Uterus (tissue), 4 donors: ENCODE measurements around the gene ZEB1. TPM values are rescaled to one million over a fixed set of nuclear protein-coding genes. Genes with fewer than 3 reads are reported as not detected.

Experiments
- DNase-seq, 2 donors: peaks; one replicate each; pipeline ENCODE4 v3.0.0-alpha.2; 2019 to 2020
- H3K27ac ChIP-seq, 2 donors: fragments of 200-600 bp; sonication (generic); 1 replicate in 1 of 2; 2 replicates in 1 of 2; pipeline ENCODE4 v1.5.1; 2016 to 2018
- H3K27me3 ChIP-seq, 2 donors: fragments of 200-600 bp; sonication (generic); one replicate each; pipeline ENCODE4 v1.5.1; 2018 to 2019; ENCODE audit warnings: control low read depth in 1 of 2
- H3K36me3 ChIP-seq, 2 donors: fragments of 200-600 bp; sonication (generic); one replicate each; pipeline ENCODE4 v1.5.1; 2019; ENCODE audit warnings: control low read depth in 1 of 2
- H3K4me1 ChIP-seq, 2 donors: fragments of 200-600 bp; sonication (generic); one replicate each; pipeline ENCODE4 v1.5.1; 2018 to 2019; ENCODE audit warnings: control low read depth in 1 of 2
- H3K4me3 ChIP-seq, 2 donors: fragments of 200-600 bp; sonication (generic); 1 replicate in 1 of 2; 2 replicates in 1 of 2; pipeline ENCODE4 v1.5.1; 2018 to 2019; ENCODE audit warnings: mild to moderate bottlenecking in 1 of 2
- H3K9me3 ChIP-seq, 2 donors: fragments of 200-600 bp; sonication (generic); one replicate each; pipeline ENCODE4 v1.5.1; 2019; ENCODE audit warnings: control low read depth in 1 of 2
- CTCF ChIP-seq, 4 experiments: fragments of 200-600 bp in 2 of 4; fragments of 450-650 bp in 2 of 4; sonication (generic) in 2 of 4; IDR thresholded peaks; one replicate each; pipeline ENCODE4 v1.5.1; 2016 to 2019; ENCODE audit warnings: antibody characterized with exemption in 4 of 4, mild to moderate bottlenecking in 2 of 4, moderate library complexity in 1 of 4
- POLR2A ChIP-seq, 2 donors: fragments of 450-650 bp; IDR thresholded peaks; one replicate each; pipeline ENCODE4 v1.6.1; 2016; ENCODE audit warnings: antibody characterized with exemption in 2 of 2, mild to moderate bottlenecking in 1 of 2, moderate library complexity in 1 of 2
- intact Hi-C: fragments of 100-400 bp; cut with DNase I; formaldehyde crosslinking; loops from one replicate; pipeline ENCODE4 v1.15.1; 2023; ENCODE audit warnings: low total_unique reads
- total RNA-seq, 4 donors: library from RNA; depleted of rRNA in 3 of 4; stranded (reverse); fragments of >200 nt in 3 of 4; gene quantifications; one replicate each; pipeline versions ENCODE4 v1.1.0 to v1.2.4, GENCODE V29; 2014 to 2023
- donor health status: DM: yes; HTN: yes; CAD: no.

The ZEB1 gene
- total RNA-seq, result 100 to 1,000 TPM in 3 of 4 donors, 10 to 100 TPM in 1; 97.6 to 229 (median 210) TPM

GRCh38 chr10:31318854-31319601 is at the start of gene ZEB1:
Gene ZEB1, plus strand, starts transcription at chr10:31319216. Its CDS starts 19 bp downstream, at chr10:31319235.
- H3K27me3 ChIP-seq, result no peaks in the 10 kb centered on the region
- peak within 1 kb of the TSS; percentile 91 to 93 for H3K4me3 ChIP-seq
- peak; percentile 15 to 67 (median 60) for TF ChIP-seq CTCF (IDR thresholded peaks at IDR 0.05)
- TF ChIP-seq POLR2A (IDR thresholded peaks at IDR 0.05), result peak; percentile 37 to 48
- peak; percentile 86 to 95 for DNase-seq
- H3K36me3 ChIP-seq, result no peaks in the 10 kb centered on the region
- no peaks in the 10 kb centered on the region for H3K4me1 ChIP-seq
- H3K9me3 ChIP-seq, result no peaks in the 10 kb centered on the region
- peak within 1 kb of the TSS; percentile 97 to 99 for H3K27ac ChIP-seq
- intact Hi-C loops, result loop anchor here (5.0 kb wide), 1 partner anchor 537 kb away; no protein-coding TSS in a partner anchor

- no peaks in the 10 kb centered on the region for H3K9me3 ChIP-seq
- H3K36me3 ChIP-seq, result no peaks in the 10 kb centered on the region
- H3K27me3 ChIP-seq, result no peaks in the 10 kb centered on the region
- intact Hi-C loops, result no loop called here
- no peak for DNase-seq
- no peak overlapping the region for H3K27ac ChIP-seq
- no peak for TF ChIP-seq CTCF (IDR thresholded peaks at IDR 0.05)
- no peak for TF ChIP-seq POLR2A (IDR thresholded peaks at IDR 0.05)
- no peak overlapping the region for H3K4me3 ChIP-seq
- H3K4me1 ChIP-seq, result no peaks in the 10 kb centered on the region
Measured at GRCh38 chr10:31270954-31271353, 48.1 kb upstream of the ZEB1 start.

DNA sequence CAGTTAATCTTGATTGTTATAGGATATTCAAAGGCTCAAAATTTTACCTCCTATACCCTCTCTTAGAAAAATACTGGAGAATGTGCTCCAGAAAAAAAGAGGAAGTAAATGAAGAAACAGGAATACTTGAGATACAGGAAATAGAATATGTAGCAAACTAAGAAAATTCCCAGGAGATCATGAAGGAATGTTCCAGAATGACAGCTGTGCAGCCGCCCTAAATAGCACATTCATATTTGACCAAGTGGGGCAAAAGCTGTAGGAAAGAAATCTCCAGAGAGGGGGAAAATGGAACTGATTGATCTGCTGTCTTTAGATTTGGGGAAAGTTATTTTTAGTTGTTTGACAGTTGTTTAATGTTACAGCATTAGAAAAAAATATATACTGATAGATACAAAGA is 46.2 kb upstream of the ZEB1 start:
- TF ChIP-seq CTCF (IDR thresholded peaks at IDR 0.05), result no peak
- no peak for TF ChIP-seq POLR2A (IDR thresholded peaks at IDR 0.05)
- Histone ChIP-seq H3K9me3 (no peaks in the 10 kb centered on the region), H3K36me3 (no peaks in the 10 kb centered on the region), H3K27ac (no peak overlapping the region), H3K4me3 (no peak overlapping the region), H3K4me1 (no peaks in the 10 kb centered on the region), H3K27me3 (no peaks in the 10 kb centered on the region)
- intact Hi-C loops, result no loop called here
- no peak for DNase-seq

DNA sequence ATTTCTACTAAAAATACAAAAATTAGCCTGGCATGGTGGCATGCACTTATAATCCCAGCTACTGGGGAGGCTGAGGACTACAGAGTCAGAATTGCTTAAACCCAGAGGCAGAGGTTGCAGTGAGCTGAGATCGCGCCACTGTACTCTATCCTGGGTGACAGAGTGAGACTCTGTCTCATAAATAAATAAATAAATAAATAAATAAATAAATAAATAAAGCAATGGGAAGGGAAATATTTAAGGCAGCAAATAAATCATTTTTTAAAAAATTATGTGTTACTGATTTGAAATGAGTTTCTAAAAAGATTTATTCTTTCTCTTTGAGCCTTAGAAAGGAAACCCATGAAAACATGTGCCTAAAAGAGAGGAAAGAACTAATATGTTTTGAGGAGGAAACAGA is 45.2 kb upstream of the ZEB1 start:
- intact Hi-C loops, result no loop called here
- no peaks in the 10 kb centered on the region for H3K36me3 ChIP-seq
- H3K4me3 ChIP-seq, result no peak overlapping the region
- H3K9me3 ChIP-seq, result no peaks in the 10 kb centered on the region
- no peak overlapping the region for H3K27ac ChIP-seq
- no peaks in the 10 kb centered on the region for H3K27me3 ChIP-seq
- DNase-seq, result no peak
- no peaks in the 10 kb centered on the region for H3K4me1 ChIP-seq
- TF ChIP-seq POLR2A (IDR thresholded peaks at IDR 0.05) (no peak), CTCF (IDR thresholded peaks at IDR 0.05) (no peak)

GRCh38 chr10:31274310-31274709 is 44.7 kb upstream of the ZEB1 start:
- TF ChIP-seq POLR2A (IDR thresholded peaks at IDR 0.05) (no peak), CTCF (IDR thresholded peaks at IDR 0.05) (no peak)
- no peak for DNase-seq
- intact Hi-C loops, result no loop called here

More at GRCh38 chr10:31274310-31274709, 44.7 kb upstream of the ZEB1 start:
- H3K36me3 ChIP-seq, result no peaks in the 10 kb centered on the region
- no peaks in the 10 kb centered on the region for H3K9me3 ChIP-seq
- H3K27me3 ChIP-seq, result no peaks in the 10 kb centered on the region
- no peak overlapping the region for H3K27ac ChIP-seq
- no peaks in the 10 kb centered on the region for H3K4me1 ChIP-seq
- no peak overlapping the region for H3K4me3 ChIP-seq
